GM12891 (cell line): ENCODE measurements around the gene PRDM9.

ENCODE experiments used
- POLR2A ChIP-seq: IDR thresholded peaks from 2 replicates; pipeline ENCODE4 v1.6.1; 2011; ENCODE audit warnings: low read depth, low read length, control low read depth
- POLR2AphosphoS5 ChIP-seq: IDR thresholded peaks from 2 replicates; pipeline ENCODE4 v1.6.1; 2011; ENCODE audit warnings: low read depth, low read length, control low read depth
- POU2F2 ChIP-seq: IDR thresholded peaks from 2 replicates; pipeline ENCODE4 v1.6.1; 2011; ENCODE audit warnings: low read depth, mild to moderate bottlenecking, control low read depth, low read length, moderate library complexity

GRCh38 chr5:23523998-23524397, 16.6 kb downstream of the PRDM9 start:
- TF ChIP-seq POLR2A (no peak), POU2F2 (no peak), POLR2AphosphoS5 (no peak)
